Measurements from ENCODE around the gene SERAC1. TPM values are rescaled to one million over a fixed set of nuclear protein-coding genes. Genes with fewer than 3 reads are reported as not detected.

SERAC1 gene
- total and polyA plus RNA-seq, 7 donors, result 3.6 to 15.0 (median 9.6) TPM

- H3K27ac ChIP-seq, result no peak overlapping the region
- no peak for TF ChIP-seq CTCF (IDR thresholded peaks at IDR 0.05)
- no peak for TF ChIP-seq EP300 (IDR thresholded peaks at IDR 0.05)
- TF ChIP-seq POLR2A (IDR thresholded peaks at IDR 0.05), result no peak
- no peak for TF ChIP-seq POLR2AphosphoS5 (IDR thresholded peaks at IDR 0.05)
Observed at GRCh38 chr6:158111987-158112386, 56.1 kb downstream of the SERAC1 start.

GRCh38 chr6:158110986-158111385 lies 57.1 kb downstream of the SERAC1 start:
- Histone ChIP-seq H3K27ac (no peak overlapping the region), H3K9me3 (no peaks in the 10 kb centered on the region), H3K4me3 (no peak overlapping the region), H3K27me3 (no peaks in the 10 kb centered on the region), H3K36me3 (peaks cover 0 to 60% (median 11%) of the 10 kb centered on the region in 4 donors), H3K4me1 (no peaks in the 10 kb centered on the region)
- no peak for DNase-seq
- TF ChIP-seq EP300 (IDR thresholded peaks at IDR 0.05) (no peak), POLR2A (IDR thresholded peaks at IDR 0.05) (no peak), CTCF (IDR thresholded peaks at IDR 0.05) (no peak), POLR2AphosphoS5 (IDR thresholded peaks at IDR 0.05) (no peak)
- intact Hi-C loops (cut with DNase I), result no loop called here
- WGBS, 2 donors, result 84 to 87% methylated on average over 5 of the region's 5 CpGs

More at GRCh38 chr6:158111987-158112386, 56.1 kb downstream of the SERAC1 start:
- H3K36me3 ChIP-seq, result peaks cover 0 to 68% (median 12%) of the 10 kb centered on the region in 4 donors
- no peak overlapping the region for H3K4me3 ChIP-seq
- intact Hi-C loops (cut with DNase I), result no loop called here
- no peak for DNase-seq
- H3K9me3 ChIP-seq, result no peaks in the 10 kb centered on the region
- no peaks in the 10 kb centered on the region for H3K4me1 ChIP-seq
- 97 to 98% methylated on average over 5 of the region's 5 CpGs for WGBS, 2 donors
- no peaks in the 10 kb centered on the region for H3K27me3 ChIP-seq

- Histone ChIP-seq H3K27me3 (no peaks in the 10 kb centered on the region), H3K4me1 (no peaks in the 10 kb centered on the region), H3K27ac (no peak overlapping the region), H3K9me3 (no peaks in the 10 kb centered on the region), H3K4me3 (no peak overlapping the region), H3K36me3 (peaks cover 0 to 48% (median 7%) of the 10 kb centered on the region in 4 donors)
- intact Hi-C loops (cut with DNase I), result no loop called here
- 70 to 97% methylated on average over 2 of the region's 2 CpGs for WGBS, 2 donors
- TF ChIP-seq POLR2AphosphoS5 (IDR thresholded peaks at IDR 0.05) (no peak), EP300 (IDR thresholded peaks at IDR 0.05) (no peak), CTCF (IDR thresholded peaks at IDR 0.05) (no peak), POLR2A (IDR thresholded peaks at IDR 0.05) (no peak)
- DNase-seq, result no peak
Observed at GRCh38 chr6:158109748-158110147, 58.3 kb downstream of the SERAC1 start.

- Histone ChIP-seq H3K4me1 (no peaks in the 10 kb centered on the region), H3K9me3 (no peaks in the 10 kb centered on the region), H3K36me3 (peaks cover 0 to 11% (median 0%) of the 10 kb centered on the region in 4 donors), H3K27ac (no peak overlapping the region), H3K4me3 (no peak overlapping the region), H3K27me3 (no peaks in the 10 kb centered on the region)
- TF ChIP-seq CTCF (IDR thresholded peaks at IDR 0.05) (no peak), EP300 (IDR thresholded peaks at IDR 0.05) (no peak), POLR2AphosphoS5 (IDR thresholded peaks at IDR 0.05) (no peak), POLR2A (IDR thresholded peaks at IDR 0.05) (no peak)
- no peak for DNase-seq
- intact Hi-C loops (cut with DNase I), result no loop called here
- WGBS, 2 donors, result 89 to 92% methylated on average over 2 of the region's 2 CpGs
Observed at GRCh38 chr6:158104696-158105095, 63.4 kb downstream of the SERAC1 start.

- Histone ChIP-seq H3K4me1 (no peaks in the 10 kb centered on the region), H3K4me3 (no peak overlapping the region), H3K36me3 (no peaks in the 10 kb centered on the region), H3K9me3 (no peaks in the 10 kb centered on the region), H3K27ac (no peak overlapping the region), H3K27me3 (no peaks in the 10 kb centered on the region)
- no peak for TF ChIP-seq EP300 (IDR thresholded peaks at IDR 0.05)
- no peak for TF ChIP-seq POLR2A (IDR thresholded peaks at IDR 0.05)
- TF ChIP-seq POLR2AphosphoS5 (IDR thresholded peaks at IDR 0.05), result no peak
- no peak for TF ChIP-seq CTCF (IDR thresholded peaks at IDR 0.05)
- WGBS, 2 donors, result 96 to 97% methylated on average over 4 of the region's 4 CpGs
- intact Hi-C loops (cut with DNase I), result no loop called here
- DNase-seq, result no peak
Observed at GRCh38 chr6:158103228-158103627, 64.8 kb downstream of the SERAC1 start.
